Colonic mucosa (tissue), 4 donors: ENCODE data around the gene PACSIN1. TPM values are rescaled to one million over a fixed set of nuclear protein-coding genes. Genes with fewer than 3 reads are reported as not detected.

Experiments used
- DNase-seq: peaks from one replicate; pipeline ENCODE4 v3.0.0-alpha.2; 2020
- H3K27ac ChIP-seq: fragments of 200-600 bp; one replicate; pipeline ENCODE4 v1.8.0; 2021
- H3K27me3 ChIP-seq: fragments of 200-600 bp; one replicate; pipeline ENCODE4 v1.8.0; 2021
- H3K36me3 ChIP-seq: fragments of 200-600 bp; one replicate; pipeline ENCODE4 v1.8.0; 2021
- H3K4me1 ChIP-seq: fragments of 200-600 bp; one replicate; pipeline ENCODE4 v1.8.0; 2021; ENCODE audit warnings: mild to moderate bottlenecking
- H3K4me3 ChIP-seq: fragments of 200-600 bp; one replicate; pipeline ENCODE4 v1.8.0; 2021
- H3K9ac ChIP-seq, 2 donors: one replicate each; pipeline ENCODE4 v1.7.0; 2013; ENCODE audit warnings: control low read depth in 2 of 2, low read depth in 2 of 2, low read length in 2 of 2
- H3K9me3 ChIP-seq: fragments of 200-600 bp; one replicate; pipeline ENCODE4 v1.8.0; 2021
- intact Hi-C: fragments of 100-400 bp; cut with DNase I; formaldehyde crosslinking; loops from one replicate; pipeline ENCODE4 v1.14.1; 2022
- total RNA-seq, 2 donors: library from RNA; stranded (reverse); fragmentation: NEBNext Ultra II Directional in 1 of 2; extraction: Animal tissue kit (Norgen Biotek cat#: 25700) in 1 of 2; gene quantifications; one replicate each; pipeline ENCODE4 v1.2.1, GENCODE V29; 2021
- TF ChIP-seq, protein P1 (sequence below): fragments of 200-600 bp; IDR thresholded peaks from one replicate; pipeline ENCODE4 v1.8.0; 2022; ENCODE audit warnings: antibody characterized with exemption, mild to moderate bottlenecking
- donor health status: healthy.
- donor health status: DM: no; HTN: no; CAD: no.
- donor health status: DM: no; HTN: no; CAD: no.

PACSIN1 gene
- total RNA-seq, 2 donors from 2014 or later: 0.05 to 0.37 TPM

DNA sequence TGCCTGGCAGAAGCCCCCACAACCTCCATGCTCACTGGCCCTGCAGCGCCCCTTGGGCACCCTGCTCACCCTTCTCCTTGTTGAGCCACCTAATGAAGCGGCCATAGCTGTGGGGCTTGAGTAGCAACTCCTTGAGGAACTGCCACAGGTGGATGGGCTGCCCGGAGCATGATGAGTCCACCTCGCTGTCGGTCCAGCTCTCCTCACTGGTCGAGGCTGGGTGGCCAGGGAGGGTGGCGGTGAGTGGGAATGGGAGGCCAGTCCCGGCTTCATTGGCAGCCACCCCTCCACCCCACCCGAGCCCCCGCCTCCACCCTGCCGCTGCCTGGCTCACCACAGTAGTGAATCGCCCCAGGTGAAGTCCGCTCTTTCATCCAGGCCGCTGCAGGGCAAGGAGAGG is 73.3 kb downstream of the PACSIN1 start:
- H3K4me3 ChIP-seq: no peak overlapping the region
- peaks cover 7% of the 10 kb centered on the region for H3K4me1 ChIP-seq
- DNase-seq: no peak
- no peaks in the 10 kb centered on the region for H3K27me3 ChIP-seq
- H3K27ac ChIP-seq: no peak overlapping the region
- TF ChIP-seq, protein P1, sequence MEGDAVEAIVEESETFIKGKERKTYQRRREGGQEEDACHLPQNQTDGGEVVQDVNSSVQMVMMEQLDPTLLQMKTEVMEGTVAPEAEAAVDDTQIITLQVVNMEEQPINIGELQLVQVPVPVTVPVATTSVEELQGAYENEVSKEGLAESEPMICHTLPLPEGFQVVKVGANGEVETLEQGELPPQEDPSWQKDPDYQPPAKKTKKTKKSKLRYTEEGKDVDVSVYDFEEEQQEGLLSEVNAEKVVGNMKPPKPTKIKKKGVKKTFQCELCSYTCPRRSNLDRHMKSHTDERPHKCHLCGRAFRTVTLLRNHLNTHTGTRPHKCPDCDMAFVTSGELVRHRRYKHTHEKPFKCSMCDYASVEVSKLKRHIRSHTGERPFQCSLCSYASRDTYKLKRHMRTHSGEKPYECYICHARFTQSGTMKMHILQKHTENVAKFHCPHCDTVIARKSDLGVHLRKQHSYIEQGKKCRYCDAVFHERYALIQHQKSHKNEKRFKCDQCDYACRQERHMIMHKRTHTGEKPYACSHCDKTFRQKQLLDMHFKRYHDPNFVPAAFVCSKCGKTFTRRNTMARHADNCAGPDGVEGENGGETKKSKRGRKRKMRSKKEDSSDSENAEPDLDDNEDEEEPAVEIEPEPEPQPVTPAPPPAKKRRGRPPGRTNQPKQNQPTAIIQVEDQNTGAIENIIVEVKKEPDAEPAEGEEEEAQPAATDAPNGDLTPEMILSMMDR: no peak
- no peaks in the 10 kb centered on the region for H3K36me3 ChIP-seq
- H3K9me3 ChIP-seq: no peaks in the 10 kb centered on the region
- intact Hi-C loops: no loop called here
- H3K9ac ChIP-seq: no peak overlapping the region

DNA sequence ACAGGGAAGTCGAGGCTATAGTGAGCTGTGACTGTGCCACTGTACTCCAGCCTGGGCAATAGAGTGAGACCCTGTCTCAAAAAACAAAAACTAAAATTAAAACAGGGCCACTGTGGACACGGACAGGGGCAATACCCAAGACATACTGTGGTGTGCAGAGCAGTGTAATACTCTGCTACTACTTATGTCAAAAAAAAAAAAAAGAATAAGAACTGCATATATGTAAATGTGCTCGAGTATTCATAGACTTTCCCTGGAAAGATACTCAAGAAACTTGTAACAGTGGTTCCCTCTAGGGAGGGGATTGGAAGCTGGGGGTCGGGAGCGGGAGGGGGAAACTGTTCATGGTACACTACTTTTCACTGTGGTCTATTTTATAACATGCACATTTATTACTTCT is 74.3 kb downstream of the PACSIN1 start:
- Histone ChIP-seq H3K4me3 (no peak overlapping the region), H3K27me3 (no peaks in the 10 kb centered on the region), H3K36me3 (no peaks in the 10 kb centered on the region), H3K4me1 (peaks cover 9% of the 10 kb centered on the region), H3K9me3 (no peaks in the 10 kb centered on the region), H3K27ac (no peak overlapping the region), H3K9ac (no peak overlapping the region)
- DNase-seq: no peak
- TF ChIP-seq, protein P1: no peak
- intact Hi-C loops: no loop called here

DNA sequence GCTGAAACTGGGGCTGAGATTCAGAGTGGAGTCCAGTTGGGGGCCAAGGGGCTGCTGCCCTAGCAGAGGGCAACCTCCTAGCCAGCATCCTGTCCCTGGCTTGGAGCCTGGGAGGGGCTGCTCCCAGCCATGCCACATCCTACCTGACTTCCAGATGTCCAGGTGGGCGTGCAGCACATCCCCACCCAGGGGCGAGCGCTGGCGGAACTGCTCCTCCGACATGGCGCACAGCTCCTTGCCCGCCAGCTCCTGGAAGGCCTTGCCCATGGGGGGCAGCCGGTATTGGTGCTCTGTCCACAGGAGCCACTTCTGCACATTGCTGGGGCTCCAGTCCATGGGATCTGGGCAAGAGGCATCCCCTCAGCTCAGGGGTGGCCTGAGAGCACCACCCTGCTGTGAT is 75.0 kb downstream of the PACSIN1 start:
- Histone ChIP-seq H3K27ac (no peak overlapping the region), H3K9me3 (no peaks in the 10 kb centered on the region), H3K9ac (no peak overlapping the region), H3K4me3 (no peak overlapping the region), H3K4me1 (peaks cover 5% of the 10 kb centered on the region), H3K27me3 (no peaks in the 10 kb centered on the region), H3K36me3 (no peaks in the 10 kb centered on the region)
- intact Hi-C loops: no loop called here
- no peak for DNase-seq
- TF ChIP-seq, protein P1: no peak

DNA sequence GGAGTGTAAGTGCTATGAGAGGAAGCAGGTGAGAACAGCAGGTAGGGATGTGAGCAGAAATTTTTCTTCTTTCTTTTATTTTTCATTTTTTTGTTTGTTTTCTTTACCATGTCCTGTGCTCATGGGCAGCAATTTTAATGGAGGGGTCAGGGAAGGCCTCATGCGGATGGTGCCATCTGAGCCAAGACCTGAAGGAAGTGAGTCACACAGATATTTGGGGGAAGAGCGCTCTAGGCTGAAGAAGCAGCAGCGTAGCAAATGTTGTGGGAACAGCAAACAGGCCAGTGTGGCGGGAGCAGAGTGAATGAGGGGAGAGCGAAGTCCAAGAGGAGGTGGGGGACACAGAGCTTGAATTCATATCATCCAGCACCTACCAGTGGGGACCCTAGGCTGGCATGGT is 77.5 kb downstream of the PACSIN1 start:
- Histone ChIP-seq H3K27me3 (no peaks in the 10 kb centered on the region), H3K9ac (no peak overlapping the region), H3K4me3 (no peak overlapping the region), H3K27ac (no peak overlapping the region), H3K36me3 (no peaks in the 10 kb centered on the region), H3K4me1 (peaks cover 7% of the 10 kb centered on the region), H3K9me3 (no peaks in the 10 kb centered on the region)
- no peak for DNase-seq
- TF ChIP-seq, protein P1: no peak
- intact Hi-C loops: no loop called here

DNA sequence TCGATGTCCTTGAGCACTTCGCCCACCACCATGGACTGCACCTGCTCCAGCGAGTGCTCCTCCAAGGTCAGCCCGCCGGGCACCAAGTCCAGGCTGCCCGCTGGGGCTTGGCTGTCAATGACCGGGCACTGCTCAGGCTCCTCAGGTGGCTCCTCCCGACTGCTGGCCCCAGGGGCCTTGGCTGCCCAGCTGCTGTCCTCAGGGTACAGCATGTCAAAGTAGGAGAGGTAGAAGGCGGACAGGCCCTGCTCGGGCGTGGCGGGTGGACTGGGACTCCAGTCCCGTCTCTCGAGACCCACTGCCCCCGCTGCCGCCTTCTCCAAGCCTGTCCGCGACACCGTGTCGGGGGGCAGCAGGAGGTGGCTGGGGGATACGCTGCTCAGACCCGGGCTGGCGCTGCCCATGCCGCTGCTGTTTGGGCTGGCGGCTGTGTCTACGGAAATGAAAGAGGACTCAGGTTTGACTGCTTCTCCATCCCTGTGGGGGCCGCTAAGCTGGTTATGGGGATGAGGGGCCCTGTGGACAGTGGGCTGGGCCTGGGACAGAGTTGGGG is 78.3 kb downstream of the PACSIN1 start:
- no peaks in the 10 kb centered on the region for H3K36me3 ChIP-seq
- no peak overlapping the region for H3K9ac ChIP-seq
- DNase-seq: no peak
- H3K27me3 ChIP-seq: no peaks in the 10 kb centered on the region
- intact Hi-C loops: no loop called here
- no peak overlapping the region for H3K4me3 ChIP-seq
- H3K9me3 ChIP-seq: no peaks in the 10 kb centered on the region
- no peak overlapping the region for H3K27ac ChIP-seq
- peaks cover 7% of the 10 kb centered on the region for H3K4me1 ChIP-seq
- TF ChIP-seq, protein P1: no peak
